Measurements from ENCODE around the gene KISS1.
"Not testable (repeated sequence)": the region's sequence is repeated elsewhere in the genome, so short reads cannot be mapped to it uniquely, and the experiment has no call there.

KISS1 gene, protein sequence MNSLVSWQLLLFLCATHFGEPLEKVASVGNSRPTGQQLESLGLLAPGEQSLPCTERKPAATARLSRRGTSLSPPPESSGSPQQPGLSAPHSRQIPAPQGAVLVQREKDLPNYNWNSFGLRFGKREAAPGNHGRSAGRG

DNA sequence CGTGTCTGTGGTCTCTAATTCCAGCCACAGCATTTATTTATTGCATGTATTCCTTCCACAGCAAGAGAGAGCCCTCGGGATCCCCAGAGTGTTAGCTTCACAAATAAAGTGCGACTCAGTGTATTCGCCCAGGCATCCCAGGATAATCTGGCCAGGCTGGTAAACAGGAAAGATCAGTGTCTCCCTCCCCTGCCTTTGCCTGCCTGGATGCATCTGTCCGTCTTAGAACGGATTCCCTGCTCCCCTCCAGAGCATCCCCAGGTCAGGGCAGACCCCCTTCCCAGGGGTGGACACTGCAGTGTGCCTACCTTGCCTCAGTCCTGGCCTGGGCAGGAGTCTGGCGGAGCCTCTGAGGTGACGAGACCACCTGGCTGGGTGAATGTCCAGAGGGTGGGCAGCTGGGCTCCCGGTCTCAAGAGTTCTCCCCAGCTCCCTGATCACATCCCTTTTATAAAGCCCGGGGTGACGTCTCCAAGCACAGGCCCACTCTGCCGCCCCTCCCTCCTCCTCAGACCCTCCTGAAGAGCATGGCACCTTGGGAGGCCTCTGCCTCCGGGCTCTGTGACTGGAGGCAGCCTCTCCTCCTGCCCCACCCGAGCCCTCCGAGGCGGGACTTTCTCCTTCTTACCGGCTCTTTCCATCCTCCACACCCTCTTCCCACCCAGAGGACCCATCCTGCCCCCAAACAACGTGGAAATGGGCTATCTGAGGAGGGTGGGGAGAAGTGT lies at the start of gene KISS1:
Gene KISS1, minus strand, starts transcription at position 424 of the 728 bp plus-strand sequence. CDS start 3,615 bp downstream, outside the sequence.
- DNase-seq, result no peak

DNA sequence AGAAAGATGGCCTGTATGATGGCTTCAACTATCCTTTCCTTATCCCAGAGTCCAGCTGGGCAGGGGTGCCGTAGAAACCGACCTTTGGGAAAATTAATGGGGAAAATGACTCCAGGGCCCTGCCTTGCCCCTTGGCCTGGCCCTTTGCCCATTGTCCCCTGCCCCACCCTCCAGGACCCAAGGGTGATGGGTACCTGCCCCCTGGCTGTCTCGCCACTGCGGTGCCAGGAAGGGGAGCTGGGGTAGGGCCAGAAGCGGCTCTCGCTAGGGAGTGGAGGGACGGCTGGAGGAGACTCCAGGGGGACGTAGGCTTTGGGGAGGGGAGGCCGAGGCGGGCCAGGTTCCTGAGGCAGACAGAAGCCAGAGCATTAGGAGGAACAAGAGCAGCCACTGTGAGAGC lies 46.6 kb upstream of the KISS1 start:
- no peak for DNase-seq

DNA sequence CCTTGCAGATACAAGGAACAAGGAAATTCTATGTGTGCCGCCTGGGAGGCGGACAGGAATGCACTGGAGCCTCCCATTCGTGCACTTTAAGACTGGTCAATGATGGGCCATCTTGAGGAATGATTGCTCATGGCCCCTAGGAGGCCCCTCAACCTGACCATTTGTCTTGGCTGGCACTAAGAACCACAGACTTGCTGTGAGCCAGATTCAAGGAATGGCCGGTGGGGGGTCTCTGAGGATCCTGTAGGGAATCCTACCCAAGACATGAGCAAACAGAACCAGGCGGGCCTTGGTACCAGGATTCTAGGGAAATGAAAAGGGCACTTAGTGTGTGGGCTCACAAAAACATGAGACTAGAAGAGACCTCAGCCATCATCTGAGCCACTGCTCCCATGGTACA lies 45.6 kb upstream of the KISS1 start:
- DNase-seq, result no peak

DNA sequence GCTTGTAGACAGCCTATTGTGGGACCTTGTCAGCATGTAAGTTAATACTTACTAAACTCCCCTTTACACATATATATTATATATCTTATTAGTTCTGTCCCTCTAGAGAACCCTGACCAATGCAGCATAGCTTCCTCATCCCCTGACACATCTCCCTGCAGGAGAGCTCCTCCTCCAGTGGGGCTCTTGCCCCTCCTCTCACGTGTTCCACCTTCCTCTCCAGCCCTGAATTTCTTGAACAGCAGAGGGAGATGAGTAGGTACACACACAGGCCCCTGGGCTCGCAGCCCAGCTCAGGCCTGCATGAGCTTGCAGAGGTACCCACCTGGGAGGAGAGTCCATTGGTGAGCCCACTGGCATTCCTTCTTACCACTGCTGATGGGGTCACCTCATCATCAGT lies 44.8 kb upstream of the KISS1 start:
- no peak for DNase-seq

DNA sequence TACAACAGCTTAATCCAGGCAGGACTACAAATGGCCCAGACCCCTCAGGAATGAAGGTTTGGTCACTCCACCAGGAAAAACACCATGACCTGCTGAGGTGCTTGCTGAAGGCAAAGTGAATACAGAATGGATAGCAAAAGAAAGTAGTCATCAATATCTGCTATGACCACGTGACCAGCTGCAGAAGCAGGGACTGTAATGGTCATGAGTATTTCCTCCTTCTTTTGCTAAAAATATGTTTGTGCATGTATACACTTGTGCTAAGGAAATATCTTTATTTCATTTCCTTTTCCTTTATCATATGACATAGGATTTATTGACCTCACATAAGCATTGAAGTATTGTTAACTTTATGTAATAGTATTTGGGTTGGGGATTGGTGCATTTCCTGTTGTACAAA lies 43.9 kb upstream of the KISS1 start:
- DNase-seq, result no peak

DNA sequence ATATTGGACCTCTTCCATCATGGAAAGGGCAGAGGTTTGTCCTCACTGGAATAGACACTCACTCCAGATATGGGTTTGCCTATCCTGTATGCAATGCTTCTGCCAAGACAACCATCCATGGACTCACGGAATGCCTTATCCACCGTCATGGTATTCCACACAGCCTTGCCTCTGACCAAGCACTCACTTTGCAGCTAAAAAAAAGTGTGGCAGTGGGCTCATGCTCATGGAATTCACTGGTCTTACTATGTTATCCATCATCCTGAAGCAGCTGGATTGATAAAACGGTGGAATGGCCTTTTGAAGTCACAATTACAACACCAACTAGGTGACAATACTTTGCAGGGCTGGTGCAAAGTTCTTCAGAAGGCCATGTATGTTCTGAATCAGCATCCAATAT lies 43.1 kb upstream of the KISS1 start:
- not testable (repeated sequence) for DNase-seq

DNA sequence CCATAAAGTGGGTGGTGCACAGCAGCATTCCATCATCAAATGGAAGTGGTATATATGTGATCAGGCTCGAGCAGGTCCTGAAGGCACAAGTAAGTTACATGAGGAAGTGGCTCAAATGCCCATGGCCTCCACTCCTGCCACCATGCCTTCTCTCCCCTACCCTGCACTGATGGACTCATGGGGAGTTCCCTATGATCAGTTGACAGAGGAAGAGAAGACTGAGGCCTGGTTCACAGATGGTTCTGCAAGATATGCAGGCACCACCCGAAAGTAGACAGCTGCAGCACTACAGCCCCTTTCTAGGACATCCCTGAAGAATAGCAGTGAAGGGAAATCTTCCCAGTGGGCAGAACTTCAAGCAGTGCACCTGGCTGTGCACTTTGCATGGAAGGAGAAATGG lies 42.2 kb upstream of the KISS1 start:
- DNase-seq, result not testable (repeated sequence)

DNA sequence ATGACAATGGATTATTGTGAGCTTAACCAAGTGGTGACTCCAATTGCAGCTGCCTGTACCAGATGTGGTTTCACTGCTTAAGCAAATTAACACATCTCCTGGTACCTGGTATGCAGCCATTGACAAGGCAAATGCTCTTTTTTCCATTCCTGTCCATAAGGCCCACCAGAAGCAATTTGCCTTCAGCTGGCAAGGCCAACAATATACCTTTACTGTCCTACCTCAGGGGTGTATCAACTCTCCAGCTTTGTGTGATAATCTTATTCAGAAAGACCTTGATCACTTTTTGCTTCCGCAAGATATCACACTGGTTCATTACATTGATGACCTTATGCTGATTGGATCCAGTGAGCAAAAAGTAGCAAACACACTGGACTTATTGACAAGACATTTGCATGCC lies 41.2 kb upstream of the KISS1 start:
- DNase-seq, result not testable (repeated sequence)

DNA sequence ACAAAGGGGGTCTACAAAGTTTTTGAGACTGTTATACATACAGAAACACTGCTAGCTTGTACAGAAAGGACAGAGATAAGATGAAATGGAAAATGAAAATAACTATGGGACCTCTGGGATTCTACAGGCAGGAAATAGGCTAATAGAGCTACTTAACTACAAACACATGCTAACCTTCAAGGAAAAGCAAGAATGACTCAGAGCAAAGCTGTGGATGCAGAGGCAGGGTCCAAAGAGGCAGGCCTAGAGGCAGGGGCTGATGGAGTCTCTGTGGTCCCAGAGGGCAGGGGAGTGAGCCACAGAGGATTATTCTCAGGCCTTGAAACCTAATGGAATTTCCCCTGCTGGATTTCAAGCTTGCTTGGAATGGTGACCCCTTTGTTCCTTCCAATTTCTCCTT lies 36.2 kb upstream of the KISS1 start:
- no peak for DNase-seq

DNA sequence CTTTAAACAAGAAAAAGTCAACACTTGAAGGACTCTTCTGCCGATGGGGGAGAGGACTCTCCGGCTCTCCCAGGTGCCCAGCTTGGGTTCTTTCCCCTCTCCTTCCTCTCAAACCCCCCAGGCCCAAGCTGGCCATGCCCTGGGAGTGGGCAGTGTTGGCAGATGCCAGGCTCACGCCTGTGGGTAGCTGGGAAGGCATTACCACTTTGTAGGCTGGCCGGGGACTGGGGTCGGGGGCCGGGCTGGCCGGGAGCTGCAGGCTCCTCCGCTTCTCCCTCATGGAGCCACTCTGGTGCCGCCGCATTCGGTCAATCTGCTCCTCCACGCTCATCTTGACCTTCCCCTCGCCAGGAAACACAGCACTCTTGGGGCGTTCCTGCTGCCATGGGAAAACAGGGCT lies 33.9 kb upstream of the KISS1 start:
- DNase-seq, result no peak

DNA sequence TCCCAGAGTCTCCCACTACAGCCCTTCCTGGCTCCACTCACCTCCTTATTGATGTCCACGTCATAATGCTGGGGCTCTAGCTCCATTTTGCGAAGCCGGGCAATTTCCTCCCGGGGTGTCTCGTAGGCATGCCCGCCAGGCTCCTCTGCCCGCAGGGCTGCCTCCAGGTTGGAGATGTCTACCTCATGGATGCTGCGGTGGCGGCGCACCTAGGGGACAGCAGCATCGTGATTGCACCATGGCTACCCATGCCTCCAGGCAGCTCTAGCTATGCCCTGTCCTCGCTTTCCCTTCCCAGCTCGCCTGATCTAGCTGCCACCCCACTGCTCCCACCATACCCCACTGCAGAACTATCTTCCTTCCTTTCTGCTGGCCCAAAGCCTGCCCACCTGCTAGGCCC lies 32.6 kb upstream of the KISS1 start:
- no peak for DNase-seq

DNA sequence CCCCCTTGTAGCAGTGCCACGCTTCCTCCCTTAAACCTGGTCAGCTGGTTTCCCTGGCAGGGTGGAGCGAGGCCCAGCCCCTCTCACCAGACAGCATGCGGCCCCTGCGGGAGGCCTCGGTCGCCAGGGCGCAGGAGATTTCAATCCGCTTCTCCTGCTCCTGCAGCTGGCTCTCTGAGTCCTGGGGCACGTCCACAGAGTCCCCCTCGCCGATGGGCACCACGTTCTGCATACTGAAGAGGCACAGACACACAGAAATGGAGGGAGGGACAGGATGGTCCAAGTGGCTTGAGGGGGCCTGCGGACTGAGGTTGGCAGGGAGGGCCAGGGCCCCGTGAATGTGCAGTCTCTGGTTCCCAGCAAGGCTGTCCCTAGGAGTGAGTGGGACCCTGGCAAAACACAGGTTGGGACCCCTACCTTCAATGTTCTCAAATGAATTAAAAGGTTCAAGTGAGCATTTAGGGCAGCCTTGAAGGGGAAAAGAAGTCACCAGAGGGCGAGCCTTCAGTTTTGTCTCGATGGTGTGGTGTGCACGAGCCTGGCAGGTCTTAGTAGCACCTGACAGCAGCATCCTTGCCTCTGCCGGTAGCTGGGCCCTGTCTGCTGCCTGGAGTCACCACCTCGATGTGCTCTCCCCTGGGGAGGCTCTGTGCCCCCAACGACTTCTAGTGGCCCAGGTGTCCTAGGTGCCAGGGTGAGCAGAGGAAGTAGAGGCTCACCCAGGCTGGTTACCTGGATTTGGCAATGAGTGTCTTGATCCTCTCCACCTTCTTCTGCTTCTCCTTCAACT lies 31.9 kb upstream of the KISS1 start:
- DNase-seq, result no peak

DNA sequence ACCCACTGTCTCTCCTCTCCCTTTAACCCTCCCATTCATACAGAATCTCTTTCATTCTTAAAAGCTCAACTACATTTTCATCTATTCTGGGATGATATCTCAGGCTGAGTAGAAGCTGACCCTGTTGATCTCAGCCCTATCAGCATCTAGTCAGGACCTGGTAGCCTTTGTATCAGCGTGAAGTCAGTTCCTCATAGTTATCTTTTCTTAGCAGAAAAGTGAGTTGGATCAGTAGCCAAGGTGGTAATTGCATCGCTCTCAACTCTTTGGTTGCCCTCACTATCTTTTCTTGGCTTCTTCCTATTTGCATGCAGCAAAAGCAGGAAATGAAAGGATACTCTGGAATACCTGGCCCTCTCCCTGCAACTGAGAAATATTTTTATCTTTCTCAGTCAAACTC lies 31.1 kb upstream of the KISS1 start:
- no peak for DNase-seq

DNA sequence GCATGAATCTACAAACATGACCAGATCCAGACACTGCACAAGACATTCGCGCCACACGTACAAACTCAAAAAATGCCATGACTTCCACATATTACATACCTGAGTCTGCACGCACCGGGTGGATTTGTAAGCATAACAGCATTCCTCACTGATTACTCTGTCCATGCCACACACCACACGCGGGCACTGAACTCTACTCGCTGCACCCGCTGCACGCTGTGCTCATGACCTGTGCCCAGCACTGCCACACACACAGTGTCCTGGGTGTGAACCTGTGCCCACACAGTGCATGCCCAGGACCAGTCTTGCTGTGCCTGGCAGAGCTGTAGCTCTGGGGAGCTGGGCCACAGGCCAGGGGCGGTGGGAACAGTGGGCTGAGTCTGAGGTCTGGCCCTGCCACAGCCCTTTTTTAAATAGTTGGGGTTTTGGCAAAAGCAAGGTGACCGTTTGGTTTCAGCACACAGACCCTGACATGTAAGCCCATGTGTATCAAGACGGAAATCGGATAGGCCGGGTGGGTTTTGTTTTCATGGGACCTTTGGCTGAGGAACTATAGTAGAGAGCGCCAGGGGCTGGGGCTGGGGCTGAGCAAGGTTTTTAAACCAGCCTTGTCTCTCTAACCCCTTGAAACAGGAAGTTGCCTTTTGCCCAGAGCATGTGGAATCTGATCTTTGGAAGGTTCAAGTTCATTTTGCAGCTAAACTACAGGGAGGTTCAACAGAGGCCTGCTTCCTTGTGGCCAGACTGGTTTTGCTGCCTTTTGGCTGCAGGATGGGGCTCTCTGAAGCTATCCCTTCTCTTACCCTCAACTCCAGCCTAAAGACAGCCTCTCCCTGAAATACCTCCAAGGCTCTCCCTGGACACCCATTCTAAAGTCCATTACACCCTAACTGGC lies 29.8 kb upstream of the KISS1 start:
- no peak for DNase-seq

DNA sequence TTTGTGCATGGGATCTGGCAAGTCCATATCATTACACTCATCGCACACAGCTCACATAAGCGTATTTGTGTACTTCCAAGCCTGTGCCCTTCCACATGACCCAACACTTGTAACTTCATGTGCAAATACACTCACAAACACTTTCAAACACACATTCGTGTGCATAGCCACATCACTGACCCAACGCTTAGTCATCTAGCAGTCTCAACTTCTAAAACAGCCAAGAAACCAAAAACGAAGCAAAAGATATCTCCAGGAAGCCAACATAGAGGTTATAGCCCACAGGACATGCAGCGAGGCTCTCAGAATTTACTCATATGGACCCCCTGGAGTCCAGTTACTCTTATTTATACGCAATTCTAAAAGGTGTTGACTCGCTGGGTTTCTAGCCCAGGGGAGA lies 28.4 kb upstream of the KISS1 start:
- DNase-seq, result no peak

DNA sequence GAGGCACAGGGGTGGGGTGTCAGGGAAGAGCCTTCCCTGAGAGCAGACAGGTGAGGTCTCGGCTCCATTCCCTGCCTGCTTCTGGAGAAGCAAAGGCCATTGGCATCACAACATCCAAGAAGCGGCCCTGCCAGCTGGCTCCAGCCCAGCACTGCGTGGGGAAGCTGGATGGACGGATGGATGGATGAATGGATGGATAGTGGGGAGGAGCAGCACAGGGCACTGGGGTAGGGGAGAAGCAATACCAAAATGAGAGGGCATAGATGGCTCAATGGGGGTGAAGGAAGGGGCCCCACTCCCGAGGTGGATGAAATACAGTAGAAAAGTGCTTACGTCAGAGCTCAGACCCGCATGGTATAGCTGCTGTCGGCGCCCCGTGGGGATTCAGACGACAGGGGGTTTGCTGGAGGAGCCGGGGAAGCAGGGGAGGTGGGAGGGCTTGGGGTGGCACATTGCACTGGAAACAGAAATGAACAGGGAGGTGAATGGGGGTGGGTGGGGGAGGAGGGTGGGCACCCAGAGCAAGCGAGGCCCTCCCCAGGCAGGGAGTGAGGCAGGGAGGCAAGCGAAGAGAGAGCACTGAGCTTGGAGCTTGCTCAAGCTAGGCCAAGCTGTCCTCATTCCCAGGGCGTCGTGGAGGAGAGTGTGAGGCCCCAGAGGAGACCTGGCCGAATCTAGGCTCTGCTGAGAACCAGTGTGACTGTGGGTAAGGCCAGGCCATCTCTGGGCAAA lies 27.0 kb upstream of the KISS1 start:
- DNase-seq, result no peak

DNA sequence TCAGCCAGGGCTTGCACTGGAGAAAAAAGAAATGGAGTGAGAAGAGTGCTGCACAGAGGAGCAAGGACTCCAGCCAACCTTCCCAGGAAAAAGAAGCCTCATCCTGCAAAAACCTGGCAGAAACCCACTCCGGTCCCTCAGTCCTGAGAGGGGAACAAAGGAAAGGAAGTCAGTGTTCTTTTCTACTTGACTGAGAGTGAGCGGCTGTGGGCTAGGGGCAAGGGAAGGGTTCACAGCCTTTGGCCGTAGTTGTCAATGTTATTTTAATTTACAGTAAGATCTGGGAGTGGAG lies 26.4 kb upstream of the KISS1 start:
- DNase-seq, result no peak

DNA sequence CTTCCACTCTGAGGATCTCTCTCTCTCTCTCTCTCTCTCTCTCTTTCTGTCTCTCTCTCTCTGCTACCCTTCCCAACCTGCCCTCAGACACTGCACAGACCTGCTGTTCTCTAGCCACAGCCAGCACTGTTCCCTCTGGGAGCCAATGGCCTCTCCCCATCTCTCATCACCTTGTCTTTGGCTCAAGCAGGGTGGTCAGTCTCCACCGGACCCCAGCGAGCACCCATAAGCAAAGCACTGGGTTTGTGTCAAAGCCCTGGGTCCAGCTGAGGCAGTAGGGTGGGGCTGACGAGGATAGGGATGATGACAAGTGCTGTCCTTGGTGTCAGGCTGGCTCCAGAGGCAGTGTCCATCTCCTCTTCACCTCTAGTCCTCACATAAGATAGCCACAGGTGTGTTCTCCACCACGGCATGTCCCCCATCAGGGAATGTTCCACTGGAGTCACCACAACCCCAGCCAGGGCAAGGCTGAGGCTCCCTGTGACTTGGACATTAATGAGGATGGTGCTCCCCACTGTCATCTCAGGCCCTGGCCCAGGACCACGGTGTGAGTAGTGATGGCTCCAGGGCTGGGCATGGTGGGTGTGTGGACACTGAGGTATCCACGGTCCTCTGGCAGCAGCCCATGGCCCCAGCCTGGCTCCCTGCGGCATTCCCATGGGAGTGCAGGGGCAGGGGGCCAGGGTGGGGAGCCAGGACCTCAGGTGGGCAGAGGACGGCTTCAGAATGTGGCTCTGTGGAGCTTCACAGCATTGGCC lies 25.9 kb upstream of the KISS1 start:
- no peak for DNase-seq

DNA sequence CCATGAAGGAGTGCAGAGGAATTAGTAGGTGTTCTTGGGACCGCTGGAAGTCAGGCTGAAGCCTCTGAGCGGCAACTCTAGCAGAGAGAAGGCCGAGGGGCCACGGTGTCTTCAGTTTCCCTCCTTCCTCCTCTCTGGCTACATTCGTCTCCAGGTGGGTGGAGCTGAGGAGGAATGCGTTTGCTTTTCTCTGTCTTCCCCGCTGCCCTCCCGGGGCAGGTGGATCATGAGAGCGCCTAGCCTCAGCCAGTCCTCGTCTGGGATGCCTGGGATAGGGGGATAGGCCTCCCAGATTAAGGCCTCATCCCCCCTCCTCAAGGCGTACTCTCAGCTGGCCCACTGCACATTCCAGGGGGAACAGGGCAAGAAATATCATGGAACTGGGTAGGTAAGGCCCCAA lies 25.0 kb upstream of the KISS1 start:
- no peak for DNase-seq

DNA sequence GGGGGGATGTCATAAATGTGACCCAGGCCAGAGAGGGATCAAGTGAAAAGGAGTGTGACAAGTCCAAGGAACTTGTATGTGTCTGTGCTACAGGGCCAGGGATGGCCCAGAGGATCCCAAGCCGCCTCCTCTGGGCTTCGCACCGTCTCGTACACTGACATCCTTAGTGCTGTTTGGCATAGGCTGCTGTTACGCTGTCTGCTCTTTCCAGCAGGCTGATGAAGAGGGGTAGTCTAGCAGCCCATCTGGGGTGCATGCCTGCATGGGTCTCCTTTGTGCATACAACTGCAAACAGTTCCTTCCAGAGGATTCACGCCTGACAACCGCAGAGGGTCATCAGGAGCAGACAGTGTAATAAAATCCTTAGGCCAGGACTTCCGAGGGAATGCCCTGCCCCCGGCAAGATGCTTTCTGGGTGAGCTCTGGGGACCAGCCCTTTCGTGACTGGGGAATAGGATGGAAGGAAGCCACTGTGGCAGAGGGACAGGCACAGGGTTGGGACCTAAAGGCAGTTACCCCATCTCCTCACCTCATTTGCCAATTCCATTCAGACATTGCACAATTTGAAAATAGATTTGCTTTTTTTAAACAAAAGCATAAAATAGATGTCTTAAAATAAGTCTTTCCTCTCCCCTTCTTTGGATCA lies 23.8 kb upstream of the KISS1 start:
- no peak for DNase-seq

DNA sequence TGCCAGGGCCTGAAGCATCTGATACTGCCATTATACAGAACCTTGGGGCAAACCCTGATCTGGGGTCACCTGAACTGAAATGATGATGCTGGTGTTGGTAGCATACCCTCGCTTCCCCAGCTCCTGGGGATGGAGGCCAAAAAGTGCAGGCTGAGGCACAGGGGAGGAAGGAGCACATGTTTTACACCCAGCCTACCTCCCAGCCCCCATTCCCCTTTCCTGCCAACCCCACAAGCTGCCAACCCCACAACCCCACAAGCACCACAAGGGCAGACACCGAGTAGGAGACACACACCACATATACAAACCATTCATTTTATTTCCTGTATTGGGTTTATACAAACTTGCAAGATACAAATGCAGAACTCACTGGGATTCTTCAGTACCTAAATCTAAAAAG lies 22.3 kb upstream of the KISS1 start:
- DNase-seq, result no peak

DNA sequence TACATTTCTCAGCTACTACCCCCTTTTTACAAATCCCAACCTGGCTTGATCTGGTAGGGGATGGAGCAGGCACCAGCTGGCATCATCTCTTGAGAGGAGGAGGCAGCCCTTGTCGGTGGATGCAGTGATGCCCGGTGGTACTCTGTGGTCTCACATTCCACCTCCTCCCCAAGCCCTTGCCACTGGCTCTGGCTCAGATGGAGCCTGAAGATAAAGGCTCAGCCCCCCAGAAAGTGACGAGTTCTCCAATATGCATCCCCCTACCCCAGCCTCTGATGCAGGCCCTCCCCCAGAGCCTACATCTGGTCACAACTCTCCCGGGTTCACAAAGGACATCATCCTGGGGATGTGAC lies 21.3 kb upstream of the KISS1 start:
- no peak for DNase-seq

Data from CD4-positive, alpha-beta T cell treated with Interferon alpha-2 for 1 hour (primary cell).